ENCODE measurements around the gene PPM1J. TPM values are rescaled to one million over a fixed set of nuclear protein-coding genes. Genes with fewer than 3 reads are reported as not detected.

The PPM1J gene
- total RNA-seq, 1 donor from 2014 or later = 1.2 TPM

- peak overlapping the region; percentile 94 for H3K27ac Mint-ChIP-seq
- peak overlapping the region; percentile 87 for H3K4me3 Mint-ChIP-seq
- H3K36me3 Mint-ChIP-seq (ENCODE audit: low read depth) = peaks cover 17% of the 10 kb centered on the region
- H3K9me3 Mint-ChIP-seq = no peaks in the 10 kb centered on the region
- intact Hi-C loops (cut with micrococcal nuclease) = loop anchor here (1.0 to 5.0 kb wide), 4 partner anchors 31 to 1107 kb away; partner anchors contain the start of genes MAGI3, MOV10 and RSBN1
- peak; percentile 92 for DNase-seq
- H3K4me1 Mint-ChIP-seq = peaks cover 69% of the 10 kb centered on the region
- H3K27me3 Mint-ChIP-seq = peaks cover 17% of the 10 kb centered on the region
Observed at GRCh38 chr1:112704934-112705627, 10.1 kb downstream of the PPM1J start.

DNA sequence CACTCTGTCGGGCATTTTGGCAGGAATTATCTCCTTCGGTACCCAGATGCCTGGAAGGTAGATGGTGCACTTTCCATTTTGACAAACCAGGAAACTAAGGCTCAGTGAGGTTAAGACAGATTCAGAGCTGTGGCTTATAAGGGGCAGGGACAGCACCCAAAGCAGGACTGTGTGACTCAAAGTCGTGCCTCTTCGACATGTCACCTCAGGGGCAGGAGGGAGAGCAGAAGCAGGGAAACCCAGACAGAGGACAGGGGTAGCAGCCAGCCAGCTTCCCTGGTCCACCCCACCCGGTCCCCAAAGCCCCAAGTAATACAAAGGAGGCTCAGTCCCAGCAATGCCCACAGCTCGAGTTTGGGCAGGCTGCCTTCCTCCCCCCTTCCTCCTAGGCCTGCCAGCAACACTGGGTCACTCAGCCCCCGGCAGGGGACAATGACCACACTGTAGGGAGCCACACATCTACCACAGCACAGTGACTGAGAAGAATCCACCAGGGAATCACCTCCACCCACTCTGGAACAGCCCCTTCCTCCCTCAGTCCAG lies 10.7 kb downstream of the PPM1J start:
- Mint-ChIP-seq H3K9me3 (no peaks in the 10 kb centered on the region), H3K27ac (peak overlapping the region; percentile 94), H3K36me3 (ENCODE audit: low read depth) (peaks cover 23% of the 10 kb centered on the region), H3K4me1 (peaks cover 69% of the 10 kb centered on the region), H3K27me3 (peaks cover 13% of the 10 kb centered on the region), H3K4me3 (peak overlapping the region; percentile 87)
- intact Hi-C loops (cut with micrococcal nuclease) = no loop called here
- peak; percentile 69 for DNase-seq

DNA sequence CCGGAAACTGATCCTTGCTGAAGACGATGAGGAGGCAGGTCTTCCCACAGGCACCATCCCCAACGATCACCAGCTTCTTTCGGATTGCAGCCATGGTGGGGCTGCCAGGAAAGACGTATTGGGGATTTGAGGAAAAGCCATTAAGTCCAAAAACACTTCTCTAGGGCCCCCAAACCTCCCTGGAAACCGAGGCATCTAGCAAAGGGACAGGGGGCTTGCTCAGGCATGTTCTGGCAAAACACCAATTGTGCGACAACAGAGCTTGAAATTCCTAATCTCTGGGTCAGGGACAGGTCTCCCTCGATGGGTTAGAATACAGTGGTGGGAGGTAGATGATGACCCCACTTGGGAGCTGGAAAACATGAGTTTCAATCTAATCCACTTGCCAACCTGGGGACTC lies 11.4 kb downstream of the PPM1J start:
- Mint-ChIP-seq H3K36me3 (ENCODE audit: low read depth) (peaks cover 29% of the 10 kb centered on the region), H3K4me1 (peaks cover 71% of the 10 kb centered on the region), H3K27me3 (peaks cover 9% of the 10 kb centered on the region), H3K4me3 (peak overlapping the region; percentile 87), H3K9me3 (no peaks in the 10 kb centered on the region), H3K27ac (peak overlapping the region; percentile 62)
- intact Hi-C loops (cut with micrococcal nuclease) = no loop called here
- no peak for DNase-seq

- Mint-ChIP-seq H3K27me3 (peaks cover 3% of the 10 kb centered on the region), H3K36me3 (ENCODE audit: low read depth) (peaks cover 29% of the 10 kb centered on the region), H3K4me3 (peak overlapping the region; percentile 26), H3K9me3 (no peaks in the 10 kb centered on the region), H3K4me1 (peaks cover 71% of the 10 kb centered on the region), H3K27ac (peak overlapping the region; percentile 94)
- DNase-seq = no peak
- intact Hi-C loops (cut with micrococcal nuclease) = no loop called here
Observed at GRCh38 chr1:112702420-112703261, 12.5 kb downstream of the PPM1J start.

DNA sequence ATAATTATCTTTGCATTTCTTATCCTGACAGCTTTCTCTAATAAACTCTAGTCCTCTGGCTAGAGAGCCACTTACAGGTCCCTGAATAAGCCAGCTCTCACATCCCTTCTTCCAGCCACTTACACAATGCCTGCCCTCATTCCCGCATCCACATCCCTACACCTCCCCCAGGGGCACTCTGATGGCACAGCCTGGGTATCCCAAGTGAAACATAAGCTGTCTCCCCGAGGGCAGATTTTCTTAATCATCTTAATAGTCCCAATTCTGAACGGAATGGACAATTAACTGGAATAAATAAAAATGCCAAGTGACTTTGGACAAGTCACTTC lies 13.1 kb downstream of the PPM1J start:
- no peak for DNase-seq
- Mint-ChIP-seq H3K9me3 (no peaks in the 10 kb centered on the region), H3K27me3 (no peaks in the 10 kb centered on the region), H3K36me3 (ENCODE audit: low read depth) (peaks cover 29% of the 10 kb centered on the region), H3K27ac (peak overlapping the region; percentile 94), H3K4me3 (peak overlapping the region; percentile 41), H3K4me1 (peaks cover 68% of the 10 kb centered on the region)
- intact Hi-C loops (cut with micrococcal nuclease) = no loop called here

DNA sequence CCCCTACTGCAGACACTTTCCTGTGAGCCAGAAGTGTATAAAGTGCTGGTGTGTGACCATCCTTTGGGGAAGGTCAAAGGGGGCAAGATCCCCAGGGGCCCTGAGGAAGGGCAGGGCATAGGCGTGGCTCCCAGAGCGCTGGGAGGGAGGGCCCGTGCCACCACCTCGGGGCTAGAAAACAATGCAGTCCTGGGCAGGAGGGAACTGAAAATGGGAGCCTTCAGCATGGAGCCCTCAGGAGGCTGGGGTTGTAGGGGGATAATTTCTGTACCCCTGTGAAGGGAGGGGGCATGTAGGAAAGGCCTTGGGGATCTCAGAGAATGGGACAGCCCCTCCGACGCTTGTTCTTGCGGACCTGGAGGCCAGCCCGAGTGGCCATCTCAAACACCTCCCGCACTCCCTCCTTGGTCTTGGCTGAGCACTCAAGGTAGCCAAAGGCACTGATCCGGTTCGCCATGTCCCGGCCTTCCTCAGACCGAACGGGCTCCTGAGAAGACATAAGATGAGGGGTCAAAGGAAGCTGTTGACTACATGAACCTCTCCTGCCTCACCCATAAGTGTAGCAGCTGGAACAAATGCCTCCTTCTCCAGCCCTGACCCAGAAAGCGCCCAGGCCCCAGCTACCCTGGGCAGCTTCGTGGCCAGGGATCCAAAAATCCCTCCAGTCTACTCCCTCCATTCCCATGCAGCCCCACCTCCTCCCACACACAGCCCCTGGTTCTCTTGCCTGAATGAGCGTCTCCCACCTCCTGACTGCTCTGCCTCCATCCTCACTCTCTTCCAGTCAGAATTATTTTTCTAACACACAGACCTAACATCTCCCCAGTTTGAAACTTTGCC lies 13.7 kb downstream of the PPM1J start:
- Mint-ChIP-seq H3K9me3 (no peaks in the 10 kb centered on the region), H3K4me1 (peaks cover 68% of the 10 kb centered on the region), H3K36me3 (ENCODE audit: low read depth) (peaks cover 32% of the 10 kb centered on the region), H3K27me3 (no peaks in the 10 kb centered on the region), H3K27ac (peak overlapping the region; percentile 94), H3K4me3 (peak overlapping the region; percentile 70)
- intact Hi-C loops (cut with micrococcal nuclease) = no loop called here
- DNase-seq = no peak

- peaks cover 59% of the 10 kb centered on the region for H3K4me1 Mint-ChIP-seq
- peak; percentile 91 for DNase-seq
- intact Hi-C loops (cut with micrococcal nuclease) = no loop called here
- H3K4me3 Mint-ChIP-seq = peak overlapping the region; percentile 70
- H3K27me3 Mint-ChIP-seq = no peaks in the 10 kb centered on the region
- H3K9me3 Mint-ChIP-seq = no peaks in the 10 kb centered on the region
- peak overlapping the region; percentile 94 for H3K27ac Mint-ChIP-seq
- peaks cover 36% of the 10 kb centered on the region for H3K36me3 Mint-ChIP-seq (ENCODE audit: low read depth)
Observed at GRCh38 chr1:112700290-112701226, 14.6 kb downstream of the PPM1J start.

- peak overlapping the region; percentile 94 for H3K27ac Mint-ChIP-seq
- intact Hi-C loops (cut with micrococcal nuclease) = no loop called here
Observed at GRCh38 chr1:112699425-112700144, 15.5 kb downstream of the PPM1J start.

DNA sequence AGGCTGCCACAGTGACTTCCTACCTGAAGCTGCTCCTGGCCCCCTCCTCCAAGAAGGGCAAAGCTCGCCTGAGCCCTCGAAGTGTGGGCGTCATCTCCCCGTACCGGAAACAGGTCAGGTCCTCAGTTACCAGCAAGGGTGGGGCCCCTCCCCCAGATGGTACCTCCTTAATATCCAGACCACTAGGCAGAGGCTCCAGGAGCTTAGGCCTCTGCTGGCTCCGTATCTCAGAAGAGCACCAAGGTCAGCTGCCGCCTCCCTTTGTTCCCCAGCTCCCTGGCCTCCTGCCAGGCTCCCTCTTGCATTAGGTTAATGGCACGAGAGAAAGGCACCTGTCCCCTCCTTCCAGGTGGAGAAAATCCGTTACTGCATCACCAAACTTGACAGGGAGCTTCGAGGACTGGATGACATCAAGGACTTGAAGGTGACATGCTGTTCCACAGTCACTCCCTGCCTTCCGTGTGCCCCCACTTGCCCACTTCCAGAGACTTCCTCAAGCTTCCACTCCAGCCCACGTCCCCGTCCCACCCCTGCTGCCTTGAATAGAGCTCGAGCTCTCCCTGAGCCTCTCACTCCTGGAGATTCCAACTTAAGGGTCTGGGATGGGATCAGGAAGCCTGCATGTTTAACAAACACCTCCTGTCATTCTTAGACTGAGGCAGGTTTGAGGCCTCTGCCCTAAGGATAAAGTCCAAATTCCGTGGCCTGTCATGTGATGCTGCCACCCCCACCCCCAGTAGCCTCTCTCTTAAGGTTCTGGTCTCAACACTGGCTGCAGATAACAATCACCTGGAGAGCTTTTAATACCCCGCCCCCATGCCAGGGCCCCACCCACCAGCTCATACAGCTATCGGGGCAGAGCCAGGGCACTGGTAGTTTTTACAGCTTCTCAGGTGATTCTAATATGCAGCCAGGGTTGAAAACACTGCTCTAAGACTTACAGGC lies 16.5 kb downstream of the PPM1J start:
- Mint-ChIP-seq H3K4me3 (no peak overlapping the region), H3K27ac (peak overlapping the region; percentile 94), H3K36me3 (ENCODE audit: low read depth) (peaks cover 43% of the 10 kb centered on the region), H3K4me1 (peaks cover 41% of the 10 kb centered on the region), H3K27me3 (no peaks in the 10 kb centered on the region), H3K9me3 (no peaks in the 10 kb centered on the region)
- no peak for DNase-seq
- intact Hi-C loops (cut with micrococcal nuclease) = no loop called here

More at GRCh38 chr1:112699425-112700144, 15.5 kb downstream of the PPM1J start:
- DNase-seq = no peak
- H3K9me3 Mint-ChIP-seq = no peaks in the 10 kb centered on the region
- peaks cover 49% of the 10 kb centered on the region for H3K4me1 Mint-ChIP-seq
- no peaks in the 10 kb centered on the region for H3K27me3 Mint-ChIP-seq
- peak overlapping the region; percentile 70 for H3K4me3 Mint-ChIP-seq
- H3K36me3 Mint-ChIP-seq (ENCODE audit: low read depth) = peaks cover 43% of the 10 kb centered on the region

- Mint-ChIP-seq H3K36me3 (ENCODE audit: low read depth) (peaks cover 43% of the 10 kb centered on the region), H3K27me3 (no peaks in the 10 kb centered on the region), H3K27ac (no peak overlapping the region), H3K4me1 (peaks cover 37% of the 10 kb centered on the region), H3K9me3 (no peaks in the 10 kb centered on the region), H3K4me3 (no peak overlapping the region)
- no peak for DNase-seq
- intact Hi-C loops (cut with micrococcal nuclease) = no loop called here
Observed at GRCh38 chr1:112697781-112698201, 17.3 kb downstream of the PPM1J start.

DNA sequence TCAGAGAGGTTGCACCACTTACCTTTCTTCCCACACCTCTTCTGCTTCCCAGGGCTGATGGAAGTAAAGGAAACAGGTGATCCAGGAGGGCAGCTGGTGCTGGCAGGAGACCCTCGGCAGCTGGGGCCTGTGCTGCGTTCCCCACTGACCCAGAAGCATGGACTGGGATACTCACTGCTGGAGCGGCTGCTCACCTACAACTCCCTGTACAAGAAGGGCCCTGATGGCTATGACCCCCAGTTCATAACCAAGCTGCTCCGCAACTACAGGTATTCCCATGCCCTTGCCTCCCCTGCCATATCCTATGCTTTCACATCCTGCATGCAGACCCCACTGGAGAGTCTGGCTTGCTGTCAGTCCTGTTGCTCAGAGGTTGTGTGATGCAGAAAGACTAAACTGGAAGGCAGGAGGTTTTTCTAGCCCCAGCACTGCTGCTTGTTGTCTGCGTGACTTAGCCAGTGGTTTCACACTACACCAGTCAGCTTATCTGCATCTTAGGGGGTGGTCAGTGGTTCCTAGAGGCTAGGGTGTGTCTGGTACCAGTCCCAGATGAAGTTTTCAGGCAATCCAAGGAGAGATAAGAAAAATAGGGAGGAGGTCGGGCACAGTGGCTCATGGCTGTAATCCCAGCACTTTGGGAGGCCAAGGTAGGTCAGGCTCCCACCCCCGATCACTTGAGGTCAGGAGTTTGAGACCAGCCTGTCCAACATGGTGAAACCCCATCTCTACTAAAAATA lies 18.4 kb downstream of the PPM1J start:
- Mint-ChIP-seq H3K27ac (no peak overlapping the region), H3K36me3 (ENCODE audit: low read depth) (peaks cover 46% of the 10 kb centered on the region)

More for the DNA sequence above, 18.4 kb downstream of the PPM1J start:
- H3K9me3 Mint-ChIP-seq = no peaks in the 10 kb centered on the region
- peaks cover 27% of the 10 kb centered on the region for H3K4me1 Mint-ChIP-seq
- H3K4me3 Mint-ChIP-seq = no peak overlapping the region
- intact Hi-C loops (cut with micrococcal nuclease) = no loop called here
- DNase-seq = no peak
- no peaks in the 10 kb centered on the region for H3K27me3 Mint-ChIP-seq
